Urinary bladder (tissue), 4 donors: Measurements from ENCODE around the gene ORM2. TPM values are rescaled to one million over a fixed set of nuclear protein-coding genes. Genes with fewer than 3 reads are reported as not detected.

Experiments
- DNase-seq: peaks from one replicate; pipeline ENCODE4 v3.0.0-alpha.2; 2015; ENCODE audit errors: extremely low spot score
- H3K27ac ChIP-seq: one replicate; pipeline ENCODE4 v1.5.1; 2013; ENCODE audit warnings: low read depth, mild to moderate bottlenecking, moderate library complexity
- H3K36me3 ChIP-seq: one replicate; pipeline ENCODE4 v1.6.1; 2013; ENCODE audit warnings: mild to moderate bottlenecking, moderate library complexity; ENCODE audit not compliant: insufficient read depth
- H3K4me1 ChIP-seq: one replicate; pipeline ENCODE4 v1.6.1; 2013; ENCODE audit warnings: mild to moderate bottlenecking, moderate library complexity; ENCODE audit not compliant: insufficient read depth
- H3K4me3 ChIP-seq: one replicate; pipeline ENCODE4 v1.5.1; 2013; ENCODE audit warnings: low read depth, low read length
- WGBS: extraction: QIAGEN DNeasy Blood & Tissue Kit; methylation state at CpG from one replicate; pipeline ENCODE4 v1.1.7; 2013; 5-methylcytosine and 5-hydroxymethylcytosine counted together
- polyA plus RNA-seq: library from polyadenylated mRNA; stranded (reverse); fragments of 200-250 nt; gene quantifications from one replicate; pipeline ENCODE4 v1.2.3, GENCODE V29; 2013
- total RNA-seq: library from RNA; depleted of rRNA; stranded (reverse); fragments of >200 nt; gene quantifications from one replicate; pipeline ENCODE4 v1.2.3, GENCODE V29; 2014
- donor health status: healthy with polysubstance abuse.
- donor health status: healthy.

ORM2 gene
- total and polyA plus RNA-seq, 2 donors, result 3.2 TPM; not detected in 1

- H3K27ac ChIP-seq, result no peak overlapping the region
- DNase-seq, result no peak
- 69% methylated on average over 23 of the region's 23 CpGs for WGBS
- H3K36me3 ChIP-seq, result no peaks in the 10 kb centered on the region
- no peaks in the 10 kb centered on the region for H3K4me1 ChIP-seq
- H3K4me3 ChIP-seq, result no peak overlapping the region
Measured at GRCh38 chr9:114288193-114289091, 41.2 kb upstream of the ORM2 start.

GRCh38 chr9:114289106-114289505 is 40.6 kb upstream of the ORM2 start:
- WGBS, result 89% methylated on average over 13 of the region's 13 CpGs
- no peak overlapping the region for H3K27ac ChIP-seq
- H3K4me1 ChIP-seq, result no peaks in the 10 kb centered on the region
- no peak for DNase-seq
- no peaks in the 10 kb centered on the region for H3K36me3 ChIP-seq
- H3K4me3 ChIP-seq, result no peak overlapping the region

- H3K4me1 ChIP-seq, result no peaks in the 10 kb centered on the region
- H3K4me3 ChIP-seq, result no peak overlapping the region
- 90% methylated on average over 13 of the region's 13 CpGs for WGBS
- H3K27ac ChIP-seq, result no peak overlapping the region
- DNase-seq, result no peak
- H3K36me3 ChIP-seq, result no peaks in the 10 kb centered on the region
Measured at GRCh38 chr9:114289571-114290481, 39.8 kb upstream of the ORM2 start.

GRCh38 chr9:114290561-114290986 is 39.1 kb upstream of the ORM2 start:
- H3K4me1 ChIP-seq, result no peaks in the 10 kb centered on the region
- 66% methylated on average over 7 of the region's 7 CpGs for WGBS
- H3K27ac ChIP-seq, result no peak overlapping the region
- DNase-seq, result no peak
- H3K4me3 ChIP-seq, result no peak overlapping the region
- no peaks in the 10 kb centered on the region for H3K36me3 ChIP-seq

- no peaks in the 10 kb centered on the region for H3K4me1 ChIP-seq
- 19% methylated on average over 12 of the region's 12 CpGs for WGBS
- H3K27ac ChIP-seq, result no peak overlapping the region
- no peak for DNase-seq
- H3K4me3 ChIP-seq, result no peak overlapping the region
- no peaks in the 10 kb centered on the region for H3K36me3 ChIP-seq
Measured at GRCh38 chr9:114291064-114291474, 38.6 kb upstream of the ORM2 start.

GRCh38 chr9:114291886-114292590 is 37.6 kb upstream of the ORM2 start:
- Histone ChIP-seq H3K36me3 (no peaks in the 10 kb centered on the region), H3K4me3 (no peak overlapping the region), H3K4me1 (no peaks in the 10 kb centered on the region), H3K27ac (no peak overlapping the region)
- DNase-seq, result no peak
- WGBS, result 90% methylated on average over 11 of the region's 11 CpGs

- Histone ChIP-seq H3K4me3 (no peak overlapping the region), H3K4me1 (no peaks in the 10 kb centered on the region), H3K27ac (no peak overlapping the region), H3K36me3 (no peaks in the 10 kb centered on the region)
- DNase-seq, result no peak
Measured at GRCh38 chr9:114294664-114295063, 35.0 kb upstream of the ORM2 start.

- 97% methylated on average over 1 of the region's 1 CpG for WGBS
- no peak overlapping the region for H3K4me3 ChIP-seq
- no peaks in the 10 kb centered on the region for H3K36me3 ChIP-seq
- no peak for DNase-seq
- H3K4me1 ChIP-seq, result no peaks in the 10 kb centered on the region
- no peak overlapping the region for H3K27ac ChIP-seq
Measured at GRCh38 chr9:114296338-114296737, 33.3 kb upstream of the ORM2 start.

GRCh38 chr9:114299286-114300152 is 30.1 kb upstream of the ORM2 start:
- no peaks in the 10 kb centered on the region for H3K36me3 ChIP-seq
- H3K27ac ChIP-seq, result no peak overlapping the region
- WGBS, result 91% methylated on average over 15 of the region's 15 CpGs
- H3K4me1 ChIP-seq, result no peaks in the 10 kb centered on the region
- DNase-seq, result no peak
- H3K4me3 ChIP-seq, result no peak overlapping the region

- Histone ChIP-seq H3K36me3 (no peaks in the 10 kb centered on the region), H3K27ac (no peak overlapping the region), H3K4me1 (no peaks in the 10 kb centered on the region), H3K4me3 (no peak overlapping the region)
- 94% methylated on average over 4 of the region's 4 CpGs for WGBS
- DNase-seq, result no peak
Measured at GRCh38 chr9:114300153-114300845, 29.4 kb upstream of the ORM2 start.

GRCh38 chr9:114300846-114301797 is 28.5 kb upstream of the ORM2 start:
- no peak overlapping the region for H3K4me3 ChIP-seq
- no peaks in the 10 kb centered on the region for H3K36me3 ChIP-seq
- no peak for DNase-seq
- no peaks in the 10 kb centered on the region for H3K4me1 ChIP-seq
- no peak overlapping the region for H3K27ac ChIP-seq
- 93% methylated on average over 31 of the region's 31 CpGs for WGBS
